GM18873 (cell line): ENCODE measurements around the gene SCGB1D4.
"Not testable (repeated sequence)": the region's sequence is repeated elsewhere in the genome, so short reads cannot be mapped to it uniquely, and the experiment has no call there.

ENCODE experiments used
- ATAC-seq: cut with Tn5 transposase; IDR thresholded peaks from one replicate; pipeline ENCODE4 v1.9.1; 2021; ENCODE audit warnings: mild to moderate bottlenecking, moderate library complexity, moderate number of reproducible peaks; ENCODE audit not compliant: unreplicated experiment, low FRiP score

SCGB1D4 gene

GRCh38 chr11:62298975-62299374 is at the start of gene SCGB1D4:
SCGB1D4 (minus strand) TSS chr11:62299075; CDS start chr11:62299010, 65 bp downstream.
- ATAC-seq, result no peak

GRCh38 chr11:62345861-62346260 is 47.0 kb upstream of the SCGB1D4 start:
- no peak for ATAC-seq

- no peak for ATAC-seq
Measured at GRCh38 chr11:62344210-62344609, 45.3 kb upstream of the SCGB1D4 start.

GRCh38 chr11:62343646-62344190 is 44.8 kb upstream of the SCGB1D4 start:
- not testable (repeated sequence) for ATAC-seq

- no peak for ATAC-seq
Measured at GRCh38 chr11:62341588-62341987, 42.7 kb upstream of the SCGB1D4 start.

- no peak for ATAC-seq
Measured at GRCh38 chr11:62340269-62340901, 41.5 kb upstream of the SCGB1D4 start.

GRCh38 chr11:62338218-62338617 is 39.3 kb upstream of the SCGB1D4 start:
- ATAC-seq, result no peak

- ATAC-seq, result peak; percentile 62
Measured at GRCh38 chr11:62337303-62338181, 38.7 kb upstream of the SCGB1D4 start, which contains the start of gene ASRGL1. ASRGL1 (plus strand) TSS chr11:62337448; CDS start chr11:62337978, 530 bp downstream.

- ATAC-seq, result not testable (repeated sequence)
Measured at GRCh38 chr11:62336949-62337302, 38.1 kb upstream of the SCGB1D4 start.

- no peak for ATAC-seq
Measured at GRCh38 chr11:62333768-62334167, 34.9 kb upstream of the SCGB1D4 start.

GRCh38 chr11:62331264-62331663 is 32.4 kb upstream of the SCGB1D4 start:
- not testable (repeated sequence) for ATAC-seq

- ATAC-seq, result not testable (repeated sequence)
Measured at GRCh38 chr11:62327541-62327940, 28.7 kb upstream of the SCGB1D4 start.

- ATAC-seq, result not testable (repeated sequence)
Measured at GRCh38 chr11:62326719-62327118, 27.8 kb upstream of the SCGB1D4 start.

- not testable (repeated sequence) for ATAC-seq
Measured at GRCh38 chr11:62325781-62326180, 26.9 kb upstream of the SCGB1D4 start.

GRCh38 chr11:62324731-62325556 is 26.1 kb upstream of the SCGB1D4 start:
- no peak for ATAC-seq

GRCh38 chr11:62322524-62322923 is 23.6 kb upstream of the SCGB1D4 start:
- ATAC-seq, result no peak

GRCh38 chr11:62315431-62315830 is 16.6 kb upstream of the SCGB1D4 start:
- no peak for ATAC-seq

- no peak for ATAC-seq
Measured at GRCh38 chr11:62309991-62310390, 11.1 kb upstream of the SCGB1D4 start.

- no peak for ATAC-seq
Measured at GRCh38 chr11:62307950-62308349, 9.1 kb upstream of the SCGB1D4 start.

GRCh38 chr11:62306227-62306626 is 7.4 kb upstream of the SCGB1D4 start:
- no peak for ATAC-seq
